Activated CD4-positive, alpha-beta T cell treated with anti-CD3 and anti-CD28 coated beads for 36 hours (primary cell): ENCODE results near the gene BRMS1. TPM values are rescaled to one million over a fixed set of nuclear protein-coding genes. Genes with fewer than 3 reads are reported as not detected.
"Not testable (repeated sequence)": the region's sequence is repeated elsewhere in the genome, so short reads cannot be mapped to it uniquely, and the experiment has no call there.

Experiments used
- ATAC-seq: fragments of 200-7000 bp; cut with Tn5 transposase; one replicate; pipeline ENCODE4 v1.10.0; 2021; ENCODE audit warnings: mild to moderate bottlenecking, moderate library complexity
- CTCF ChIA-PET: fragments of 350-600 bp; sonication (Branson Sonifier 250); formaldehyde crosslinking; loops from one replicate; lab custom pipeline; 2021; ENCODE audit warnings: antibody characterized with exemption; lab: Charles Lee
- POLR2A ChIA-PET: fragments of 350-600 bp; sonication (Branson Sonifier 250); formaldehyde crosslinking; loops from one replicate; lab custom pipeline; 2021; ENCODE audit warnings: antibody characterized with exemption, inconsistent platforms; lab: Charles Lee
- DNase-seq: peaks from one replicate; pipeline ENCODE4 v3.0.0-alpha.2; 2020
- H3K27ac Mint-ChIP-seq: one replicate; pipeline ENCODE4 v1.8.0; 2021; ENCODE audit warnings: mixed read lengths
- H3K27me3 Mint-ChIP-seq: one replicate; pipeline ENCODE4 v1.8.0; 2021; ENCODE audit warnings: mixed read lengths
- H3K36me3 Mint-ChIP-seq: one replicate; pipeline ENCODE4 v1.8.0; 2021; ENCODE audit warnings: low read depth, mixed read lengths
- H3K4me1 Mint-ChIP-seq: one replicate; pipeline ENCODE4 v1.8.0; 2021; ENCODE audit warnings: mixed read lengths
- H3K4me3 Mint-ChIP-seq: one replicate; pipeline ENCODE4 v1.8.0; 2021; ENCODE audit warnings: mild to moderate bottlenecking, moderate library complexity, mixed read lengths
- H3K9me3 Mint-ChIP-seq: one replicate; pipeline ENCODE4 v1.8.0; 2021; ENCODE audit warnings: low read depth, mixed read lengths
- intact Hi-C, 2 experiments: fragments of 100-400 bp; cut with DNase I in 1 of 2; cut with micrococcal nuclease in 1 of 2; formaldehyde crosslinking; loops; one replicate each; pipeline versions ENCODE4 v1.14.2 to v1.15.1; 2022 to 2024; cut with DNase I, micrococcal nuclease
- total RNA-seq, 2 experiments: library from RNA; stranded (reverse); gene quantifications; one replicate each; pipeline ENCODE4 v1.2.3, GENCODE V29; 2021

The BRMS1 gene, protein sequence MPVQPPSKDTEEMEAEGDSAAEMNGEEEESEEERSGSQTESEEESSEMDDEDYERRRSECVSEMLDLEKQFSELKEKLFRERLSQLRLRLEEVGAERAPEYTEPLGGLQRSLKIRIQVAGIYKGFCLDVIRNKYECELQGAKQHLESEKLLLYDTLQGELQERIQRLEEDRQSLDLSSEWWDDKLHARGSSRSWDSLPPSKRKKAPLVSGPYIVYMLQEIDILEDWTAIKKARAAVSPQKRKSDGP
- 10 to 100 TPM; 29.2 to 30.2 TPM for total RNA-seq

GRCh38 chr11:66344550-66345315, at the start of gene BRMS1:
Gene BRMS1, minus strand, starts transcription at chr11:66345104. Its CDS starts 2,870 bp downstream, at chr11:66342234.
- intact Hi-C loops, result loop anchor here (1.0 to 5.0 kb wide), 11 partner anchors 8 to 632 kb away; partner anchors contain the start of genes DPP3 (in 1 of the 2), KAT5 (in 1 of the 2), PACS1 (in 1 of the 2) and PELI3 (in 1 of the 2)
- H3K27ac Mint-ChIP-seq, result peak within 1 kb of the TSS; percentile 90
- POLR2A ChIA-PET, result no interaction called here
- DNase-seq, result peak; percentile 98
- peaks cover 16% of the 10 kb centered on the region for H3K36me3 Mint-ChIP-seq
- H3K9me3 Mint-ChIP-seq, result no peaks in the 10 kb centered on the region
- CTCF ChIA-PET, result interaction anchor here (0.7 to 3.0 kb wide), 12 partner anchors 9 to 573 kb away, joined by 3 to 12 read pairs (median 4); no protein-coding TSS in a partner anchor
- ATAC-seq, result peak; percentile 80
- H3K4me3 Mint-ChIP-seq, result peak within 1 kb of the TSS; percentile 93
- peaks cover 3% of the 10 kb centered on the region for H3K27me3 Mint-ChIP-seq
- H3K4me1 Mint-ChIP-seq, result peaks cover 45% of the 10 kb centered on the region

DNA sequence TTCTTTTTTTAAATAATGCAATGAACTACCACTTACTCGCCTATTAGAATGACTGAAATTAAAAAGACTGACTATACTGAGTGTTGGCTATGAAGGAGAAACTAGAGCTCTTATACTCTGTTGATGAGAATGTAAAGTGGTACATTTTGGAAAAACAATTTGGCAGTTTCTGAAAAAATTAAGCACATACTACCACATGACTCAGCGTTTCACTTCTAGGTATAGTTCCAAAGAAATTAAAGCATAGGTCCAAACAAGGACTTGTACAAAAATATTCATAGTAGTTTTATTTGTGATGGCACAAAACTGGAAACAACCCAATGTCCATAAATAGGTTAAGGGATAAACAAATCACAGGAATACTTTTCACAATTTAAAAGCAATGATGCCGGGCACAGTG, 49.0 kb upstream of the BRMS1 start:
- no peaks in the 10 kb centered on the region for H3K27me3 Mint-ChIP-seq
- no peak overlapping the region for H3K4me3 Mint-ChIP-seq
- ChIA-PET POLR2A (no interaction called here), CTCF (interaction anchor here (1.5 kb wide), 2 partner anchors 13 to 37 kb away, joined by 3 read pairs; no protein-coding TSS in a partner anchor)
- intact Hi-C loops, result no loop called here
- DNase-seq (no peak), ATAC-seq (no peak)
- H3K36me3 Mint-ChIP-seq, result no peaks in the 10 kb centered on the region
- no peaks in the 10 kb centered on the region for H3K9me3 Mint-ChIP-seq
- no peaks in the 10 kb centered on the region for H3K4me1 Mint-ChIP-seq
- H3K27ac Mint-ChIP-seq, result no peak overlapping the region

GRCh38 chr11:66391322-66391721, 46.4 kb upstream of the BRMS1 start:
- intact Hi-C loops, result no loop called here
- no peak overlapping the region for H3K27ac Mint-ChIP-seq
- no peaks in the 10 kb centered on the region for H3K27me3 Mint-ChIP-seq
- no peaks in the 10 kb centered on the region for H3K9me3 Mint-ChIP-seq
- no peak overlapping the region for H3K4me3 Mint-ChIP-seq
- ATAC-seq (no peak), DNase-seq (no peak)
- H3K4me1 Mint-ChIP-seq, result peaks cover 3% of the 10 kb centered on the region
- no peaks in the 10 kb centered on the region for H3K36me3 Mint-ChIP-seq
- POLR2A ChIA-PET, result no interaction called here
- CTCF ChIA-PET, result interaction anchor here (0.8 to 1.0 kb wide), 4 partner anchors 28 to 80 kb away, joined by 3 to 4 read pairs (median 4); partner anchors contain the start of genes MRPL11 and RIN1

DNA sequence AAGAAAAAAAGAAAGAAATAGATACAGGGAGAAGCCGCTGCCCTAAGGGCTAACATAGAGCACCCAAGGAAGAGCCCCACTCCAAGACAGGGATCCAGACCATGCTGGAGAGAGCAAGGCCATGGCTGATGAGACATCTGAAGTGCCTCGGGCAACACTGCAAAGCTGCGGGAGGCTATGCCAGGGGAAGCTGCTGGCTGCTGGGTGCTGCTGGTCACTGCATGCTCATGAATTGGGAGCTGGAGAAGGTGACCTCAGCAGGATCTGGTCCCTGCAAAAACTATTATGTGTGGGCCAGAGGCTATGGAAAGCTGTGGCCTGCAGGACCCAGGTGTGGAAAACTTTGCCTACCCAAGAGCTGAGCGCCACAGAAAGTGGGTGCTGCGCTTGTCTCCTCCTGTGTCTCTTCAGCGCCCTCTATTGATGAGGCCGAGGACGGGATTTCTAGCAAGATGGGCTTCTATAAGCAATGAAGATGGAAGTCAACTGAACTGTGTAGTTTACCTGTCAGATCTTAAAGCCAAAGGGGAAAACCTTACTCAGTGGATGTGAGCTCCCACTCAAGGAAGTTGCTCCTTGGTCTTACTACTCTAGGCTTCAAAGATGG, 44.0 kb upstream of the BRMS1 start:
- Mint-ChIP-seq H3K27ac (no peak overlapping the region), H3K4me1 (peaks cover 7% of the 10 kb centered on the region), H3K27me3 (no peaks in the 10 kb centered on the region), H3K36me3 (no peaks in the 10 kb centered on the region), H3K9me3 (no peaks in the 10 kb centered on the region), H3K4me3 (no peak overlapping the region)
- intact Hi-C loops, result loop anchor here (1.0 to 5.0 kb wide), 2 partner anchors 43 to 77 kb away; no protein-coding TSS in a partner anchor
- ATAC-seq, result peak; percentile 89
- peak; percentile 87 for DNase-seq
- CTCF ChIA-PET, result interaction anchor here (0.5 to 2.8 kb wide), 43 partner anchors 8 to 666 kb away, joined by 3 to 21 read pairs (median 4); partner anchors contain the start of genes BBS1, BRMS1, DPP3 and MRPL11
- POLR2A ChIA-PET, result interaction anchor here (0.6 kb wide), 1 partner anchor 81 kb away, joined by 3 read pairs; no protein-coding TSS in a partner anchor

DNA sequence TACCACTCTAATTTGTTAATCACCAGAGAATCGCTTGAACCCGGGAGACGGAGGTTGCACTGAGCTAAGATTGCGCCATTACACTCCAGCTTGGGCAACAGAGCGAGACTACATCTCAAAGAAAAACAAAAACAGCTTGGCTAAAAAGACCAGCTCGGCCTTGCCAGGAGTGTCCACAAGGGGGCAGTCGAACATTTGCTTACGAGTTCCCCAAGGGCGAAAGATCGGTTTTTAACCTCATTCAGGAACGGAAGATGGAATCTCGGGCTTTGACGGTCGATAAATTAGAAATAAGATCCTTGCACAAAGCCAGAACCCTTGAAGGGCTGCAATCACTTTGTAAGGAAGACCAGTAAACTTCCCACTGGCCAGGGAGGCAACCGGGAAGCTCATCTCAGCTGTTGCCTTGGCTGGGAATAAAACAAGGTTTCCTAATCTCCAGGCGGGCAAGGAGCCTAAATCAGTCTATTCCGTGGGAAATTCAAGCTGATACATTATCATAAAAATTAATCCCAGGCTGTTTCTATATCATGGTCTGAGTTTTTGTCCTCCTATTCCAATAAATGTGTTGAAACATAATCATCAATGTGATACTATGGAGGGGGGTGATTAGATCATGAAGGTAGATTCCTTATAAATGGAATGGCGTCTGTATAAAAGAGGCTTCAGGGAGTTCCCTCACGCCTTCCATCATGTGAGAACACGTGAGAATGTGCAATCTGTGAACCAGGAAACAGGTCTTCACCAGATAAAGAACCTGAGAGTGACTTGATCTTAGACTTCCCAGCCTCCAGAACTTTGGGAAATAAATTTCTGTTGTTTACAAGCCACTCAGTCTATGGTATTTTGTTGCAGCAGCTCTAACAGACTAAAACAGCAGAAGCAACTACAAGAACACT, 41.5 kb upstream of the BRMS1 start:
- Mint-ChIP-seq H3K27me3 (no peaks in the 10 kb centered on the region), H3K4me3 (peak overlapping the region; percentile 47), H3K27ac (peak overlapping the region; percentile 15), H3K36me3 (no peaks in the 10 kb centered on the region), H3K4me1 (peaks cover 7% of the 10 kb centered on the region), H3K9me3 (no peaks in the 10 kb centered on the region)
- ATAC-seq, result peak; percentile 80
- intact Hi-C loops, result loop anchor here (2.0 to 5.0 kb wide), 2 partner anchors 14 to 46 kb away; no protein-coding TSS in a partner anchor
- ChIA-PET POLR2A (interaction anchor here (0.6 to 1.5 kb wide), 2 partner anchors 13 to 14 kb away, joined by 3 to 12 read pairs; no protein-coding TSS in a partner anchor), CTCF (interaction anchor here (0.6 to 2.8 kb wide), 49 partner anchors 9 to 915 kb away, joined by 3 to 34 read pairs (median 4); partner anchors contain the start of genes B4GAT1, CTSF, MRPL11 and NPAS4)
- peak; percentile 92 for DNase-seq

GRCh38 chr11:66384316-66384715, 39.4 kb upstream of the BRMS1 start:
- H3K9me3 Mint-ChIP-seq, intact Hi-C loops, POLR2A ChIA-PET, H3K27me3 Mint-ChIP-seq, H3K36me3 Mint-ChIP-seq, H3K4me1 Mint-ChIP-seq, H3K27ac Mint-ChIP-seq, ATAC-seq, DNase-seq, H3K4me3 Mint-ChIP-seq: not testable (repeated sequence)
- CTCF ChIA-PET, result interaction anchor here (0.7 to 2.8 kb wide), 9 partner anchors 9 to 148 kb away, joined by 3 to 34 read pairs (median 9); partner anchors contain the start of gene B4GAT1

DNA sequence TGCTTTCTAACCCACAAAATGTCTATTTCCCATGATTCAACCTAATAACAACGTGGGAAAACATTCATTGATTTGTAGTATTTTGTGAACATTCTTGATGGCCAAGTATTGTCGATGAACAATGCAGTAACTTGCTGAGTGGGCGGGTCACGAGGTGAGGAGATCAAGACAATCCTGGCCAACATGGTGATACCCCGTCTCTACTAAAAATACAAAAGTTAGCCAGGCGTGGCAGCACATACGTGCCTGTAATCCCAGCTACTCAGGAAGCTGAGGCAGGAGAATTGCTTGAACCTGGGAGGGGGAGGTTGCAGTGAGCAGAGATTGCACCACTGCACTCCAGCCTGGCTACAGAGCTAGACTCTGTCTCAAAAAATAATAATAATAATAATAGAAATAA, 35.4 kb upstream of the BRMS1 start:
- DNase-seq (peak; percentile 38), ATAC-seq (peak; percentile 51)
- H3K36me3 Mint-ChIP-seq, POLR2A ChIA-PET, H3K4me3 Mint-ChIP-seq, H3K9me3 Mint-ChIP-seq, H3K27ac Mint-ChIP-seq, intact Hi-C loops, H3K27me3 Mint-ChIP-seq, H3K4me1 Mint-ChIP-seq: not testable (repeated sequence)
- CTCF ChIA-PET, result interaction anchor here (0.6 to 3.0 kb wide), 3 partner anchors 9 to 433 kb away, joined by 3 to 18 read pairs (median 3); no protein-coding TSS in a partner anchor

GRCh38 chr11:66373690-66374287, 28.9 kb upstream of the BRMS1 start:
- CTCF ChIA-PET, result interaction anchor here (1.3 to 3.5 kb wide), 3 partner anchors 11 to 34 kb away, joined by 3 to 19 read pairs (median 4); no protein-coding TSS in a partner anchor
- not testable (repeated sequence) for H3K9me3 Mint-ChIP-seq, H3K27ac Mint-ChIP-seq, H3K27me3 Mint-ChIP-seq, H3K4me3 Mint-ChIP-seq, DNase-seq, H3K36me3 Mint-ChIP-seq, ATAC-seq
- intact Hi-C loops, result loop anchor here in 1 of 2 experiments (2.0 kb wide), 1 partner anchor 13 kb away; no protein-coding TSS in a partner anchor
- POLR2A ChIA-PET, result interaction anchor here (0.7 kb wide), 1 partner anchor 12 kb away, joined by 3 read pairs; no protein-coding TSS in a partner anchor
- peaks cover 19% of the 10 kb centered on the region for H3K4me1 Mint-ChIP-seq

DNA sequence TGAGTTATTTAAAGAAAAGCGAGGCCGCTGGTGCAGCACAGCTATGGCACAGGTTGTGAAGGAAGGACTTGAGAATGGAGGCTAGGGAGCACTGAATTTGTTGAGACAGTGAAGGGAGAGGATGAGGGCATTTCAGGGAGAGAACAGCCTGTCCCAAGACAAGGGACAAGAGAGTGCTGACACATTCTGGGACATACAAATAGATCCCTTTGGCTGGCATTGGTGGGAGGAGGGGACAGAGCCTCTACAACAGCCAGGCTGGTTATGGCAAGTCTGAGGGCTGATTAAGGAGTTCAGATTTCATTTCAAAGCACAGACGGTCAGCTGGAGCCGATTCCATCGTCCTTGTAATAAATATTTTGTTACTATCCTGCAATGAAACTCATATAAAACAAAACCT, 28.4 kb upstream of the BRMS1 start:
- POLR2A ChIA-PET, result no interaction called here
- DNase-seq, result no peak
- Mint-ChIP-seq H3K27ac (no peak overlapping the region), H3K27me3 (no peaks in the 10 kb centered on the region), H3K9me3 (no peaks in the 10 kb centered on the region), H3K4me3 (no peak overlapping the region), H3K4me1 (peaks cover 19% of the 10 kb centered on the region), H3K36me3 (peaks cover 3% of the 10 kb centered on the region)
- CTCF ChIA-PET, result interaction anchor here (1.3 to 3.5 kb wide), 3 partner anchors 11 to 34 kb away, joined by 3 to 19 read pairs (median 4); no protein-coding TSS in a partner anchor
- ATAC-seq, result no peak
- intact Hi-C loops, result loop anchor here in 1 of 2 experiments (2.0 kb wide), 1 partner anchor 14 kb away; no protein-coding TSS in a partner anchor
